GM23338 (cell line): ENCODE measurements around the gene SCAMP5. TPM values are rescaled to one million over a fixed set of nuclear protein-coding genes. Genes with fewer than 3 reads are reported as not detected.

Experiments used
- ATAC-seq: fragments of 200-7000 bp; cut with Tn5 transposase; 3 replicates; pipeline ENCODE4 v1.9.1; 2020
- DNase-seq: peaks from one replicate; pipeline ENCODE4 v3.0.0-alpha.2; 2015; ENCODE audit warnings: low spot score
- H2AFZ ChIP-seq: fragments of 200-600 bp; sonication (generic); 2 replicates; pipeline ENCODE4 v1.8.0; 2016; ENCODE audit warnings: antibody characterized with exemption, mild to moderate bottlenecking, moderate library complexity
- H3F3A ChIP-seq: fragments of 200-600 bp; sonication (generic); replicated peaks from 2 replicates; pipeline ENCODE4 v1.8.0; 2017; ENCODE audit warnings: antibody characterized with exemption, mixed run types, low read depth
- H3K27ac ChIP-seq: fragments of 200-600 bp; sonication (generic); 2 replicates; pipeline ENCODE4 v1.6.1; 2016; ENCODE audit warnings: low read depth
- H3K27me3 ChIP-seq: fragments of 200-600 bp; sonication (generic); 2 replicates; pipeline ENCODE4 v1.8.0; 2016; ENCODE audit warnings: mild to moderate bottlenecking, mixed run types, moderate library complexity; ENCODE audit not compliant: insufficient read depth
- H3K36me3 ChIP-seq: fragments of 200-600 bp; sonication (generic); 2 replicates; pipeline ENCODE4 v1.8.0; 2016; ENCODE audit warnings: mild to moderate bottlenecking; ENCODE audit not compliant: insufficient read depth
- H3K4me1 ChIP-seq: fragments of 200-600 bp; sonication (generic); 2 replicates; pipeline ENCODE4 v1.8.0; 2016; ENCODE audit warnings: mild to moderate bottlenecking, moderate library complexity; ENCODE audit not compliant: insufficient read depth
- H3K4me2 ChIP-seq: fragments of 200-600 bp; sonication (generic); 2 replicates; pipeline ENCODE4 v1.7.1; 2017; ENCODE audit warnings: mixed run types
- H3K4me3 ChIP-seq: fragments of 200-600 bp; sonication (generic); 2 replicates; pipeline ENCODE4 v1.6.1; 2016; ENCODE audit warnings: mixed run types
- H3K79me2 ChIP-seq: fragments of 200-600 bp; sonication (generic); replicated peaks from 2 replicates; pipeline ENCODE4 v1.8.0; 2017; ENCODE audit warnings: mild to moderate bottlenecking; ENCODE audit not compliant: insufficient read depth
- H3K9me2 ChIP-seq: fragments of 200-600 bp; sonication (generic); 2 replicates; pipeline ENCODE4 v1.8.0; 2017; ENCODE audit not compliant: insufficient read depth
- H4K20me1 ChIP-seq: fragments of 200-600 bp; sonication (generic); replicated peaks from 2 replicates; pipeline ENCODE4 v1.8.0; 2017; ENCODE audit warnings: mild to moderate bottlenecking; ENCODE audit not compliant: insufficient read depth
- H3K27ac Mint-ChIP-seq: 2 replicates; pipeline ENCODE4 v1.8.0; 2020; ENCODE audit warnings: inconsistent platforms, mild to moderate bottlenecking, moderate library complexity, mixed read lengths
- H3K27me3 Mint-ChIP-seq: 3 replicates; pipeline ENCODE4 v1.8.0; 2022; ENCODE audit warnings: low read depth, mild to moderate bottlenecking, moderate library complexity, mixed read lengths, inconsistent platforms; ENCODE audit not compliant: insufficient read depth, poor library complexity
- H3K36me3 Mint-ChIP-seq: 3 replicates; pipeline ENCODE4 v1.8.0; 2021; ENCODE audit warnings: low read depth, mild to moderate bottlenecking, inconsistent platforms, moderate library complexity, mixed read lengths
- H3K4me1 Mint-ChIP-seq: 3 replicates; pipeline ENCODE4 v1.8.0; 2020; ENCODE audit warnings: mild to moderate bottlenecking, inconsistent platforms, mixed read lengths
- H3K4me3 Mint-ChIP-seq: 3 replicates; pipeline ENCODE4 v1.8.0; 2021; ENCODE audit warnings: moderate library complexity, mild to moderate bottlenecking, inconsistent platforms, mixed read lengths
- H3K9me3 Mint-ChIP-seq: 3 replicates; pipeline ENCODE4 v1.8.0; 2020; ENCODE audit warnings: moderate library complexity, mild to moderate bottlenecking, inconsistent platforms, mixed read lengths
- CREB1 ChIP-seq: fragments of 250-450 bp; sonication (Bioruptor Pico); IDR thresholded peaks from 2 replicates; pipeline ENCODE4 v1.5.0; 2020; ENCODE audit warnings: low read depth, mild to moderate bottlenecking, moderate library complexity
- EZH2 ChIP-seq: fragments of 200-600 bp; sonication (generic); IDR thresholded peaks from one replicate; pipeline ENCODE4 v1.8.0; 2017; ENCODE audit warnings: antibody characterized with exemption, mild to moderate bottlenecking, low read depth; ENCODE audit not compliant: unreplicated experiment
- EZH2phosphoT487 ChIP-seq: fragments of 200-600 bp; sonication (generic); IDR thresholded peaks from one replicate; pipeline ENCODE4 v1.8.1; 2018; ENCODE audit warnings: antibody characterized with exemption; ENCODE audit not compliant: unreplicated experiment
- NANOG ChIP-seq: IDR thresholded peaks from 2 replicates; pipeline ENCODE4 v1.6.1; 2016; ENCODE audit warnings: antibody characterized with exemption, borderline replicate concordance
- POLR2AphosphoS5 ChIP-seq: IDR thresholded peaks from 2 replicates; pipeline ENCODE4 v1.6.1; 2016; ENCODE audit warnings: antibody characterized with exemption, low read depth
- STAT1 ChIP-seq: IDR thresholded peaks from one replicate; pipeline ENCODE4 v1.6.1; 2016; ENCODE audit warnings: antibody characterized with exemption; ENCODE audit not compliant: unreplicated experiment
- ZNF114 ChIP-seq: fragments of 250-450 bp; sonication (Bioruptor Pico); IDR thresholded peaks from 2 replicates; pipeline ENCODE4 v1.5.0; 2020; ENCODE audit warnings: mild to moderate bottlenecking, moderate library complexity
- ZNF331 ChIP-seq: fragments of 250-450 bp; sonication (Bioruptor Pico); IDR thresholded peaks from 2 replicates; pipeline ENCODE4 v1.5.0; 2020; ENCODE audit warnings: low read depth, mild to moderate bottlenecking, moderate library complexity
- polyA plus RNA-seq: library from polyadenylated mRNA; unstranded; fragments of >200 nt; fragmentation: Nextera tagmentation; extraction: Ambion mirVana; gene quantifications from 2 replicates; pipeline ENCODE4 v1.2.1, GENCODE V29; 2016
- total RNA-seq: library from RNA; depleted of rRNA; stranded (reverse); fragments of >200 nt; shearing (Covaris generic); gene quantifications from 2 replicates; pipeline ENCODE4 v1.2.3, GENCODE V29; 2014
- TF ChIP-seq, protein P1 (sequence below): IDR thresholded peaks from one replicate; pipeline ENCODE4 v1.6.1; 2018; ENCODE audit warnings: antibody characterized with exemption; ENCODE audit not compliant: unreplicated experiment
- TF ChIP-seq, protein P2 (sequence below): fragments of 250-450 bp; sonication (Bioruptor Pico); IDR thresholded peaks from 2 replicates; pipeline ENCODE4 v1.5.0; 2020; ENCODE audit warnings: mild to moderate bottlenecking, moderate library complexity

Gene SCAMP5
- total and polyA plus RNA-seq, 2 experiments from 2014 or later, result 12.8 to 43.3 TPM

- TF ChIP-seq, protein P1, sequence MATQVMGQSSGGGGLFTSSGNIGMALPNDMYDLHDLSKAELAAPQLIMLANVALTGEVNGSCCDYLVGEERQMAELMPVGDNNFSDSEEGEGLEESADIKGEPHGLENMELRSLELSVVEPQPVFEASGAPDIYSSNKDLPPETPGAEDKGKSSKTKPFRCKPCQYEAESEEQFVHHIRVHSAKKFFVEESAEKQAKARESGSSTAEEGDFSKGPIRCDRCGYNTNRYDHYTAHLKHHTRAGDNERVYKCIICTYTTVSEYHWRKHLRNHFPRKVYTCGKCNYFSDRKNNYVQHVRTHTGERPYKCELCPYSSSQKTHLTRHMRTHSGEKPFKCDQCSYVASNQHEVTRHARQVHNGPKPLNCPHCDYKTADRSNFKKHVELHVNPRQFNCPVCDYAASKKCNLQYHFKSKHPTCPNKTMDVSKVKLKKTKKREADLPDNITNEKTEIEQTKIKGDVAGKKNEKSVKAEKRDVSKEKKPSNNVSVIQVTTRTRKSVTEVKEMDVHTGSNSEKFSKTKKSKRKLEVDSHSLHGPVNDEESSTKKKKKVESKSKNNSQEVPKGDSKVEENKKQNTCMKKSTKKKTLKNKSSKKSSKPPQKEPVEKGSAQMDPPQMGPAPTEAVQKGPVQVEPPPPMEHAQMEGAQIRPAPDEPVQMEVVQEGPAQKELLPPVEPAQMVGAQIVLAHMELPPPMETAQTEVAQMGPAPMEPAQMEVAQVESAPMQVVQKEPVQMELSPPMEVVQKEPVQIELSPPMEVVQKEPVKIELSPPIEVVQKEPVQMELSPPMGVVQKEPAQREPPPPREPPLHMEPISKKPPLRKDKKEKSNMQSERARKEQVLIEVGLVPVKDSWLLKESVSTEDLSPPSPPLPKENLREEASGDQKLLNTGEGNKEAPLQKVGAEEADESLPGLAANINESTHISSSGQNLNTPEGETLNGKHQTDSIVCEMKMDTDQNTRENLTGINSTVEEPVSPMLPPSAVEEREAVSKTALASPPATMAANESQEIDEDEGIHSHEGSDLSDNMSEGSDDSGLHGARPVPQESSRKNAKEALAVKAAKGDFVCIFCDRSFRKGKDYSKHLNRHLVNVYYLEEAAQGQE, result no peak
- TF ChIP-seq ZNF114 (no peak), CREB1 (CRISPR knock-in tag) (no peak)
Measured at GRCh38 chr15:75064846-75065245, 69.5 kb downstream of the SCAMP5 start (continued).

- Histone ChIP-seq H3K4me3 (no peak overlapping the region), H3K27me3 (no peaks in the 10 kb centered on the region), H3K4me2 (no peak overlapping the region), H3K9me2 (no peaks in the 10 kb centered on the region), H3K27ac (no peak overlapping the region), H3K79me2 (no peaks in the 10 kb centered on the region), H3F3A (no peaks in the 10 kb centered on the region), H2AFZ (no peak overlapping the region), H3K36me3 (no peaks in the 10 kb centered on the region), H3K4me1 (no peaks in the 10 kb centered on the region; the same call in 1 of the 2 replicates), H4K20me1 (no peaks in the 10 kb centered on the region)
- H3K36me3 Mint-ChIP-seq, result peaks cover 19% of the 10 kb centered on the region
- peaks cover 3% of the 10 kb centered on the region; the same call in 1 of the 3 replicates for H3K4me1 Mint-ChIP-seq
- H3K27ac Mint-ChIP-seq, result no peak overlapping the region
- peaks cover 9% of the 10 kb centered on the region for H3K27me3 Mint-ChIP-seq
- no peak overlapping the region for H3K4me3 Mint-ChIP-seq
- DNase-seq (no peak), ATAC-seq (no peak)
- peaks cover 20% of the 10 kb centered on the region for H3K9me3 Mint-ChIP-seq
- TF ChIP-seq CREB1 (CRISPR knock-in tag) (no peak), NANOG (no peak), STAT1 (no peak)
Measured at GRCh38 chr15:75065467-75065850, 70.1 kb downstream of the SCAMP5 start.

GRCh38 chr15:75065851-75066509, 70.6 kb downstream of the SCAMP5 start:
- Histone ChIP-seq H3K36me3 (no peaks in the 10 kb centered on the region), H4K20me1 (no peaks in the 10 kb centered on the region), H2AFZ (no peak overlapping the region), H3K4me2 (no peak overlapping the region), H3K4me1 (no peaks in the 10 kb centered on the region; the same call in 1 of the 2 replicates), H3K79me2 (no peaks in the 10 kb centered on the region), H3K9me2 (no peaks in the 10 kb centered on the region), H3K4me3 (no peak overlapping the region), H3K27ac (no peak overlapping the region), H3F3A (no peaks in the 10 kb centered on the region), H3K27me3 (no peaks in the 10 kb centered on the region)
- Mint-ChIP-seq H3K4me3 (no peak overlapping the region), H3K4me1 (peaks cover 3% of the 10 kb centered on the region; the same call in 1 of the 3 replicates), H3K36me3 (peaks cover 19% of the 10 kb centered on the region), H3K9me3 (peaks cover 20% of the 10 kb centered on the region), H3K27ac (no peak overlapping the region), H3K27me3 (peaks cover 9% of the 10 kb centered on the region)
- ATAC-seq, result no peak
- TF ChIP-seq STAT1 (no peak), ZNF331 (CRISPR knock-in tag) (no peak), NANOG (no peak), EZH2phosphoT487 (no peak), POLR2AphosphoS5 (no peak), CREB1 (CRISPR knock-in tag) (no peak), ZNF114 (no peak), EZH2 (no peak)
- TF ChIP-seq, protein P2, sequence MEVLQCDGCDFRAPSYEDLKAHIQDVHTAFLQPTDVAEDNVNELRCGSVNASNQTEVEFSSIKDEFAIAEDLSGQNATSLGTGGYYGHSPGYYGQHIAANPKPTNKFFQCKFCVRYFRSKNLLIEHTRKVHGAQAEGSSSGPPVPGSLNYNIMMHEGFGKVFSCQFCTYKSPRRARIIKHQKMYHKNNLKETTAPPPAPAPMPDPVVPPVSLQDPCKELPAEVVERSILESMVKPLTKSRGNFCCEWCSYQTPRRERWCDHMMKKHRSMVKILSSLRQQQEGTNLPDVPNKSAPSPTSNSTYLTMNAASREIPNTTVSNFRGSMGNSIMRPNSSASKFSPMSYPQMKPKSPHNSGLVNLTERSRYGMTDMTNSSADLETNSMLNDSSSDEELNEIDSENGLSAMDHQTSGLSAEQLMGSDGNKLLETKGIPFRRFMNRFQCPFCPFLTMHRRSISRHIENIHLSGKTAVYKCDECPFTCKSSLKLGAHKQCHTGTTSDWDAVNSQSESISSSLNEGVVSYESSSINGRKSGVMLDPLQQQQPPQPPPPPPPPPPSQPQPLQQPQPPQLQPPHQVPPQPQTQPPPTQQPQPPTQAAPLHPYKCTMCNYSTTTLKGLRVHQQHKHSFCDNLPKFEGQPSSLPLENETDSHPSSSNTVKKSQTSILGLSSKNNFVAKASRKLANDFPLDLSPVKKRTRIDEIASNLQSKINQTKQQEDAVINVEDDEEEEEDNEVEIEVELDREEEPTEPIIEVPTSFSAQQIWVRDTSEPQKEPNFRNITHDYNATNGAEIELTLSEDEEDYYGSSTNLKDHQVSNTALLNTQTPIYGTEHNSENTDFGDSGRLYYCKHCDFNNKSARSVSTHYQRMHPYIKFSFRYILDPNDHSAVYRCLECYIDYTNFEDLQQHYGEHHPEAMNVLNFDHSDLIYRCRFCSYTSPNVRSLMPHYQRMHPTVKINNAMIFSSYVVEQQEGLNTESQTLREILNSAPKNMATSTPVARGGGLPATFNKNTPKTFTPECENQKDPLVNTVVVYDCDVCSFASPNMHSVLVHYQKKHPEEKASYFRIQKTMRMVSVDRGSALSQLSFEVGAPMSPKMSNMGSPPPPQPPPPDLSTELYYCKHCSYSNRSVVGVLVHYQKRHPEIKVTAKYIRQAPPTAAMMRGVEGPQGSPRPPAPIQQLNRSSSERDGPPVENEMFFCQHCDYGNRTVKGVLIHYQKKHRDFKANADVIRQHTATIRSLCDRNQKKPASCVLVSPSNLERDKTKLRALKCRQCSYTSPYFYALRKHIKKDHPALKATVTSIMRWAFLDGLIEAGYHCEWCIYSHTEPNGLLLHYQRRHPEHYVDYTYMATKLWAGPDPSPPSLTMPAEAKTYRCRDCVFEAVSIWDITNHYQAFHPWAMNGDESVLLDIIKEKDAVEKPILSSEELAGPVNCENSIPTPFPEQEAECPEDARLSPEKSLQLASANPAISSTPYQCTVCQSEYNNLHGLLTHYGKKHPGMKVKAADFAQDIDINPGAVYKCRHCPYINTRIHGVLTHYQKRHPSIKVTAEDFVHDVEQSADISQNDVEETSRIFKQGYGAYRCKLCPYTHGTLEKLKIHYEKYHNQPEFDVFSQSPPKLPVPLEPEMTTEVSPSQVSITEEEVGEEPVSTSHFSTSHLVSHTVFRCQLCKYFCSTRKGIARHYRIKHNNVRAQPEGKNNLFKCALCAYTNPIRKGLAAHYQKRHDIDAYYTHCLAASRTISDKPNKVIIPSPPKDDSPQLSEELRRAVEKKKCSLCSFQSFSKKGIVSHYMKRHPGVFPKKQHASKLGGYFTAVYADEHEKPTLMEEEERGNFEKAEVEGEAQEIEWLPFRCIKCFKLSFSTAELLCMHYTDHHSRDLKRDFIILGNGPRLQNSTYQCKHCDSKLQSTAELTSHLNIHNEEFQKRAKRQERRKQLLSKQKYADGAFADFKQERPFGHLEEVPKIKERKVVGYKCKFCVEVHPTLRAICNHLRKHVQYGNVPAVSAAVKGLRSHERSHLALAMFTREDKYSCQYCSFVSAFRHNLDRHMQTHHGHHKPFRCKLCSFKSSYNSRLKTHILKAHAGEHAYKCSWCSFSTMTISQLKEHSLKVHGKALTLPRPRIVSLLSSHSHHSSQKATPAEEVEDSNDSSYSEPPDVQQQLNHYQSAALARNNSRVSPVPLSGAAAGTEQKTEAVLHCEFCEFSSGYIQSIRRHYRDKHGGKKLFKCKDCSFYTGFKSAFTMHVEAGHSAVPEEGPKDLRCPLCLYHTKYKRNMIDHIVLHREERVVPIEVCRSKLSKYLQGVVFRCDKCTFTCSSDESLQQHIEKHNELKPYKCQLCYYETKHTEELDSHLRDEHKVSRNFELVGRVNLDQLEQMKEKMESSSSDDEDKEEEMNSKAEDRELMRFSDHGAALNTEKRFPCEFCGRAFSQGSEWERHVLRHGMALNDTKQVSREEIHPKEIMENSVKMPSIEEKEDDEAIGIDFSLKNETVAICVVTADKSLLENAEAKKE, result no peak
- DNase-seq, result no peak
